Natural killer cell (primary cell): Measurements from ENCODE around the gene SPRN. TPM values are rescaled to one million over a fixed set of nuclear protein-coding genes. Genes with fewer than 3 reads are reported as not detected.

Source experiments
- ATAC-seq, 3 donors: fragments of 150-1000 bp in 2 of 3; fragments of 200-7000 bp in 1 of 3; cut with Tn5 transposase; 1 replicate in 1 of 3; 2 replicates in 2 of 3; pipeline ENCODE4 v1.10.0; 2021; ENCODE audit warnings: mild to moderate bottlenecking in 2 of 3, moderate library complexity in 2 of 3
- DNase-seq, 2 donors: peaks; one replicate each; pipeline versions ENCODE4 v3.0.0 to v3.0.0-alpha.2; 2013 to 2021; ENCODE audit warnings: mixed read lengths in 1 of 2
- H3K27ac ChIP-seq: one replicate; pipeline ENCODE4 v1.5.1; 2013; ENCODE audit warnings: mild to moderate bottlenecking, low read length
- H3K27me3 ChIP-seq: one replicate; pipeline ENCODE4 v1.6.1; 2013; ENCODE audit warnings: low read length; ENCODE audit not compliant: control insufficient read depth, insufficient read depth
- H3K36me3 ChIP-seq: one replicate; pipeline ENCODE4 v1.6.1; 2013; ENCODE audit warnings: low read length; ENCODE audit not compliant: control insufficient read depth, insufficient read depth
- H3K4me1 ChIP-seq: one replicate; pipeline ENCODE4 v1.6.1; 2013; ENCODE audit warnings: low read length; ENCODE audit not compliant: control insufficient read depth, insufficient read depth
- H3K4me3 ChIP-seq: one replicate; pipeline ENCODE4 v1.5.1; 2013; ENCODE audit warnings: low read length
- H3K9me3 ChIP-seq: one replicate; pipeline ENCODE4 v1.6.1; 2013; ENCODE audit warnings: low read length; ENCODE audit not compliant: control insufficient read depth, insufficient read depth
- H3K27ac Mint-ChIP-seq, 2 donors: one replicate each; pipeline ENCODE4 v1.8.0; 2022; ENCODE audit warnings: mild to moderate bottlenecking in 2 of 2, mixed read lengths in 2 of 2, moderate library complexity in 1 of 2
- H3K27me3 Mint-ChIP-seq, 2 donors: one replicate each; pipeline ENCODE4 v1.8.0; 2022; ENCODE audit warnings: low read depth in 2 of 2, mixed read lengths in 2 of 2
- H3K36me3 Mint-ChIP-seq: one replicate; pipeline ENCODE4 v1.8.0; 2022; ENCODE audit warnings: mixed read lengths
- H3K4me1 Mint-ChIP-seq, 2 donors: one replicate each; pipeline ENCODE4 v1.8.0; 2022; ENCODE audit warnings: mixed read lengths in 2 of 2
- H3K4me3 Mint-ChIP-seq: one replicate; pipeline ENCODE4 v1.8.0; 2022; ENCODE audit warnings: mild to moderate bottlenecking, moderate library complexity, mixed read lengths
- H3K9me3 Mint-ChIP-seq, 2 donors: one replicate each; pipeline ENCODE4 v1.8.0; 2022; ENCODE audit warnings: mixed read lengths in 2 of 2
- WGBS: methylation state at CpG from one replicate; pipeline ENCODE4 v1.1.7; 2013; ENCODE audit warnings: missing lambda C conversion rate; ENCODE audit not compliant: insufficient coverage; 5-methylcytosine and 5-hydroxymethylcytosine counted together
- intact Hi-C: fragments of 100-400 bp; cut with micrococcal nuclease; formaldehyde crosslinking; loops from one replicate; pipeline ENCODE4 v1.14.2; 2022
- total RNA-seq, 4 donors: library from RNA; stranded (reverse); fragments of 120-200 nt in 1 of 4; gene quantifications; one replicate each; pipeline versions ENCODE4 v1.2.3 to v1.2.4, GENCODE V29; 2013 to 2022
- TF ChIP-seq, protein P1 (sequence below): fragments of 200-600 bp; IDR thresholded peaks from one replicate; pipeline ENCODE4 v1.8.0; 2022; ENCODE audit warnings: antibody characterized with exemption

SPRN gene
- total RNA-seq, 3 donors from 2014 or later (not counting 1 experiment from before 2014, with no cell fraction given): not detected

DNA sequence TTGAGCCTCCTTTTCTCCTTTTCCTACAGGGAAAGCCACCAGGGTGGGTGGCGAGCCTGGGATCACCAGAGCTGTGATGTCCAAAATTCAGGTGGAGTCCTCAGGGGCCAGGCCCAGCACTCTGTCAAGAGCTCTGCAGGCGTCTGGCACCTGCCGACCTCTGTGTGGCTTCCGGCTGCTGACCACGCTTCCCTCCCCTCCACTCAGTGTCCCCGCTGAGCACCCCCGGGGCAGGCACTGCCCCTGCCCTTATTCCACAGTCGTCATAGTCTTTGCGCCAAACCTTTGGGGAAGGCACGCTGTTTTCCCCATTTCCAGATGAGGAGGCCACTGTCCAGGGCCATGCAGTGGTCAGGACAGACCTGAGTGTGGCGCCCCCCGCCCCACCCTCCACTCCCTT is 22.9 kb downstream of the SPRN start:
- Histone ChIP-seq H3K36me3 (peaks cover 28% of the 10 kb centered on the region), H3K27ac (peak overlapping the region; percentile 56), H3K27me3 (no peaks in the 10 kb centered on the region), H3K9me3 (no peaks in the 10 kb centered on the region), H3K4me3 (no peak overlapping the region), H3K4me1 (peaks cover 21% of the 10 kb centered on the region)
- peak; percentile 8 to 43 (median 33) for ATAC-seq
- Mint-ChIP-seq H3K9me3 (no peaks in the 10 kb centered on the region), H3K27me3 (no peaks in the 10 kb centered on the region), H3K4me3 (peak overlapping the region; percentile 43), H3K27ac (peak overlapping the region; percentile 77 to 84), H3K4me1 (peaks cover 41 to 51% of the 10 kb centered on the region in 2 donors), H3K36me3 (peaks cover 17% of the 10 kb centered on the region)
- DNase-seq: no peak
- TF ChIP-seq, protein P1, sequence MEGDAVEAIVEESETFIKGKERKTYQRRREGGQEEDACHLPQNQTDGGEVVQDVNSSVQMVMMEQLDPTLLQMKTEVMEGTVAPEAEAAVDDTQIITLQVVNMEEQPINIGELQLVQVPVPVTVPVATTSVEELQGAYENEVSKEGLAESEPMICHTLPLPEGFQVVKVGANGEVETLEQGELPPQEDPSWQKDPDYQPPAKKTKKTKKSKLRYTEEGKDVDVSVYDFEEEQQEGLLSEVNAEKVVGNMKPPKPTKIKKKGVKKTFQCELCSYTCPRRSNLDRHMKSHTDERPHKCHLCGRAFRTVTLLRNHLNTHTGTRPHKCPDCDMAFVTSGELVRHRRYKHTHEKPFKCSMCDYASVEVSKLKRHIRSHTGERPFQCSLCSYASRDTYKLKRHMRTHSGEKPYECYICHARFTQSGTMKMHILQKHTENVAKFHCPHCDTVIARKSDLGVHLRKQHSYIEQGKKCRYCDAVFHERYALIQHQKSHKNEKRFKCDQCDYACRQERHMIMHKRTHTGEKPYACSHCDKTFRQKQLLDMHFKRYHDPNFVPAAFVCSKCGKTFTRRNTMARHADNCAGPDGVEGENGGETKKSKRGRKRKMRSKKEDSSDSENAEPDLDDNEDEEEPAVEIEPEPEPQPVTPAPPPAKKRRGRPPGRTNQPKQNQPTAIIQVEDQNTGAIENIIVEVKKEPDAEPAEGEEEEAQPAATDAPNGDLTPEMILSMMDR: no peak
- 75% methylated on average over 12 of the region's 12 CpGs for WGBS
- intact Hi-C loops: no loop called here

DNA sequence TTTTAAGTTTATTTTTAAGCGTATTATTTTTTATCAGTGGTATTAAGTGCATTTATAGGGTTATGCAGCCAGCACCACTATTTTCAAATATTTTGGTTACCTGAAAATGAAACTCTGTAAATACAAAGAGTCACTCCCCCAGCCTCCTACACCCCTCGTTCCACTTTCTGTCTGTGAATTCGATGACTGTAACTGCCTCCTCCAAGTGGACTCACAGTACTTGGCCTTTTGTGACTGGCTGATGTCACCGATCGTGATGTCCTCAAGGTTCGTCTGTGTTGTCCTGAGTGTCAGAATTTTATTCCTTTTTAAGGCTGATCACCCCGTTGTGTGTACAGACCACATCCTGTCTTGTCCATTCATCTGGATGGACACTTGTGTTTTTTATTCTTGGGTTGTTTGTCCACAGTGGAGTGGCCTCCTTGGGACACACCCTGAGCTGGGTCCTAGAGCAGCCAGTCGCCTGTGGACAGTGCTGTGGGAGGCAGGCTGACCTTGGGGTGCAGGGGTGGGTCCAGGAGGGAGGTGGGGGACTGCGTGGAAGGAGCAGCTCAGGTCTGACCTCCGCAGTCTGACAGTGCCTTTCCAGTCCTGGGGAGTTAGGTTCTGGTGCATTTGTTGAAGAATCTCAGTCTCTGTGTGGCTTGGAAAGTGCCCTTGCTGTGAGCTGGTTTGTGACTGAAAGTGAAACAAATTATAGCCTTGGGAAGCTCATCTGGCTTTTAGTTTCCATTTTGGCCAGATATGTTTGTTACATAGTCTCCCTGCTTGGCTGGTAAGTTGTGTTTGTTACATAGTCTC is 23.6 kb downstream of the SPRN start:
- ATAC-seq (peak; percentile 72 to 89 (median 77)), DNase-seq (peak in 1 of 2 donors; percentile 24)
- Histone ChIP-seq H3K27ac (peak overlapping the region; percentile 56), H3K4me3 (no peak overlapping the region), H3K4me1 (peaks cover 21% of the 10 kb centered on the region), H3K27me3 (no peaks in the 10 kb centered on the region), H3K9me3 (no peaks in the 10 kb centered on the region), H3K36me3 (peaks cover 28% of the 10 kb centered on the region)
- peak overlapping the region; percentile 77 to 84 for H3K27ac Mint-ChIP-seq
- WGBS: 55% methylated on average over 9 of the region's 10 CpGs
- H3K9me3 Mint-ChIP-seq: no peaks in the 10 kb centered on the region
- intact Hi-C loops: no loop called here
- H3K27me3 Mint-ChIP-seq: no peaks in the 10 kb centered on the region
- TF ChIP-seq, protein P1: no peak
- peak overlapping the region; percentile 43 for H3K4me3 Mint-ChIP-seq
- peaks cover 37 to 47% of the 10 kb centered on the region in 2 donors for H3K4me1 Mint-ChIP-seq
- peaks cover 13% of the 10 kb centered on the region for H3K36me3 Mint-ChIP-seq

DNA sequence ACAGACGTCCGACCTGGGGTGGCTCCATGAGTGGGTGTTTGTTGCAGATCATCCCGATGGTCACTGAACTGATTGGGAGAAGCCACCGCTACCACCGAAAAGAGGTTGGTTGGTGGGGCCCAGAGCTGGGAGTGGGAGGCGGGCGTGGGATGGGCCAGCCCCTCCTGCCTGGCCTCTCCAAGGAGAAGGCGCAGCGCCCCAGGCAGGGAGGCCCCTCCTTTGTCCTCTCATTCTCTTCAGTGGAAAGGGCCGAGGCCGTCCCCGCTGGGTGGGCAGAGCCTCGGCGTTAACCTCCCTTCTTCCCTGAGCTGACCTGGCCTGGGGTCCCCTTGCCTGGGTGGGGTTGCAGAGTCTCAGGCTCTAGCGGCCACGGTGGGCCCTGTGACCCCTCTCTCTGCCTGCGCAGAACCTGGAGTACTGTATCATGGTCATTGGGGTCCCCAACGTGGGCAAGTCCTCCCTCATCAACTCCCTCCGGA is 25.3 kb downstream of the SPRN start:
- H3K4me1 Mint-ChIP-seq: peaks cover 38 to 46% of the 10 kb centered on the region in 2 donors
- TF ChIP-seq, protein P1: no peak
- intact Hi-C loops: no loop called here

More for the DNA sequence above, 25.3 kb downstream of the SPRN start:
- no peak for DNase-seq
- peaks cover 28% of the 10 kb centered on the region for H3K36me3 ChIP-seq
- no peak overlapping the region for H3K4me3 ChIP-seq
- Mint-ChIP-seq H3K27ac (no peak overlapping the region), H3K4me3 (no peak overlapping the region), H3K27me3 (no peaks in the 10 kb centered on the region), H3K36me3 (no peaks in the 10 kb centered on the region), H3K9me3 (no peaks in the 10 kb centered on the region)
- 97% methylated on average over 19 of the region's 19 CpGs for WGBS
- peaks cover 34% of the 10 kb centered on the region for H3K4me1 ChIP-seq
- ATAC-seq: no peak
- H3K27ac ChIP-seq: no peak overlapping the region
- H3K9me3 ChIP-seq: no peaks in the 10 kb centered on the region
- no peaks in the 10 kb centered on the region for H3K27me3 ChIP-seq
